HFFc6 (cell line): ENCODE data around the gene DNAH17. TPM values are rescaled to one million over a fixed set of nuclear protein-coding genes. Genes with fewer than 3 reads are reported as not detected.

Experiments
- DNase-seq: peaks from one replicate; pipeline ENCODE4 v3.0.0-alpha.2; 2018
- H3K27ac Mint-ChIP-seq: 2 replicates; pipeline ENCODE4 v1.8.0; 2020; ENCODE audit warnings: mild to moderate bottlenecking, mixed read lengths
- H3K27me3 Mint-ChIP-seq: 2 replicates; pipeline ENCODE4 v1.8.0; 2021; ENCODE audit warnings: mild to moderate bottlenecking, moderate library complexity, mixed read lengths; ENCODE audit not compliant: insufficient read depth
- H3K36me3 Mint-ChIP-seq: 2 replicates; pipeline ENCODE4 v1.8.0; 2021; ENCODE audit warnings: low read depth, mixed read lengths
- H3K4me1 Mint-ChIP-seq: 2 replicates; pipeline ENCODE4 v1.8.0; 2020; ENCODE audit warnings: low read depth, mixed read lengths
- H3K4me3 Mint-ChIP-seq: 2 replicates; pipeline ENCODE4 v1.8.0; 2020; ENCODE audit warnings: mild to moderate bottlenecking, moderate library complexity, mixed read lengths
- H3K9me3 Mint-ChIP-seq: 2 replicates; pipeline ENCODE4 v1.8.0; 2020; ENCODE audit warnings: mild to moderate bottlenecking, mixed read lengths
- total RNA-seq, 6 experiments: library from RNA; stranded (reverse); fragmentation: NEBNext Ultra II Directional; extraction: Animal tissue kit (Norgen Biotek cat#: 25700); gene quantifications; 2 replicates in 1 of 6; 3 replicates in 5 of 6; pipeline ENCODE4 v1.2.3, GENCODE V29; 2021
- TF ChIP-seq, protein P1 (sequence below): fragments of 200-600 bp; sonication (generic); IDR thresholded peaks from 2 replicates; pipeline ENCODE4 v1.5.0; 2021; ENCODE audit warnings: antibody characterized with exemption, mild to moderate bottlenecking

DNAH17 gene
- total RNA-seq, 6 experiments from 2014 or later = not detected

DNA sequence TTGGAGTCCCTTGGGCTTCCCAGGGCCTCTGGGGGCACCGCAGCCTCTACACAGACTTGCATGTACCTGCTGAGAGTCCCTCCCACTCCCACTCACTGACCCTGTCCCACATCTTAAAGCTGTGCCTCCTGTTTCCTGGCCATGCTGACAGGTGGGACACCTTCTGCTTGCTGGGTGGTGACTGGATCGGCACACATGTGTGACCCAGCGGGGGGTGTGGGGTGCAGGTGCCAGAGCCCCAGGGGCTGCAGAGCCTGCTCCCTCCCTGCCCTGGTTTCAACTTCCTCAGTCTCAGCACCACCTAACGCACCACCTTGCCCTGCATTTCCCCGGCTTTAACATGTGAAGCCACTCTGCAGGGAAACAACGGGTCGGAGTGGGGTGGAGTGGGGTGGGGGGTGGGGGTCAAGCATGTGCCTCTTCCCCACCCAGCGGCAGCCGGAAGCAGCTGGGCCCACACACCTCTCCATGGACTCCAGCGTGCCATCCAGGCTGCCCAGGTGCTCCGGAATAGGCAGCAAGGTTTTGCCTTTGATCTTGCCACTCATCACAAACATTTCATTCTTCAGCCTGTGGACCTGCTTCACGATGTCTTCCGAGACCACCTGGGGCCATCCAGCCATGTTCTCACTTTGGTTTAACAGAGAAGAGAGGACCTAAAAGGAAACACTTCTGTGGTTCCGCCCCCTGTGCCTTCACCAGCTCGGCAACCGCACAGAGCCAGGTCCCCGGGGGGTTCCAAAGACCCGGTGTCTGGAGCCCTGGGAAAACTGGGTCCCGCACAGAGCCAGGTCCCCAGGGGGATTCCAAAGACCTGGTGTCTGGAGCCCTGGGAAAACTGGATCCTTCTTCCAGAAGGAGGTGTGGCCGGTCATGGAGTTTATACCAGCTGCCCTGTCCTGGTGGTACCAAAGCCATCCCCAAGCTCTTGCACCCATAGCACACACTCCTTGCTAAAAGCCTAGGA is 4.7 kb downstream of the DNAH17 start:
- Mint-ChIP-seq H3K4me3 (no peak overlapping the region), H3K4me1 (peaks cover 7% of the 10 kb centered on the region; the same call in 1 of the 2 replicates), H3K27ac (no peak overlapping the region), H3K27me3 (peaks cover 56% of the 10 kb centered on the region), H3K36me3 (no peaks in the 10 kb centered on the region), H3K9me3 (no peaks in the 10 kb centered on the region)
- TF ChIP-seq, protein P1, sequence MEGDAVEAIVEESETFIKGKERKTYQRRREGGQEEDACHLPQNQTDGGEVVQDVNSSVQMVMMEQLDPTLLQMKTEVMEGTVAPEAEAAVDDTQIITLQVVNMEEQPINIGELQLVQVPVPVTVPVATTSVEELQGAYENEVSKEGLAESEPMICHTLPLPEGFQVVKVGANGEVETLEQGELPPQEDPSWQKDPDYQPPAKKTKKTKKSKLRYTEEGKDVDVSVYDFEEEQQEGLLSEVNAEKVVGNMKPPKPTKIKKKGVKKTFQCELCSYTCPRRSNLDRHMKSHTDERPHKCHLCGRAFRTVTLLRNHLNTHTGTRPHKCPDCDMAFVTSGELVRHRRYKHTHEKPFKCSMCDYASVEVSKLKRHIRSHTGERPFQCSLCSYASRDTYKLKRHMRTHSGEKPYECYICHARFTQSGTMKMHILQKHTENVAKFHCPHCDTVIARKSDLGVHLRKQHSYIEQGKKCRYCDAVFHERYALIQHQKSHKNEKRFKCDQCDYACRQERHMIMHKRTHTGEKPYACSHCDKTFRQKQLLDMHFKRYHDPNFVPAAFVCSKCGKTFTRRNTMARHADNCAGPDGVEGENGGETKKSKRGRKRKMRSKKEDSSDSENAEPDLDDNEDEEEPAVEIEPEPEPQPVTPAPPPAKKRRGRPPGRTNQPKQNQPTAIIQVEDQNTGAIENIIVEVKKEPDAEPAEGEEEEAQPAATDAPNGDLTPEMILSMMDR = no peak
- DNase-seq = no peak

DNA sequence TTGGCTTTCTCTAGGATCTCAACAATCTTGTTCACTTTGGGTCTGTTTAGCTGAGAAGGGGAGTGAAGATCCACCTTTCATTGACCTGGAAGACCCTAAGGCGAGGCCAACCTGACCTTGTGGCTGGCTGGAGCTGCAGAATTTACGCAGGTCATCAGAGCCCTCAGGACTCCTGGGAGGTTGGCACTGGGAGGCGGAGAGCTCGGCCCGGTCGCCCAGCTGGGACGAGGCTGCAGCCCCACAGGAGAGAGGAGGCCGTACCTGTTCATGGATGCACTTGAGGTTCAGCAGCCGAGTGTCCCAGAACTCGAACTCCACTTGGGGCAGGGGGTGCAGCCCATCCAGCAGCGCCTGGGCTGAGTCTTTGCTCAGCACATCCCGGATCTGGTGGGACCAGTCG is 5.9 kb downstream of the DNAH17 start:
- Mint-ChIP-seq H3K36me3 (no peaks in the 10 kb centered on the region), H3K9me3 (no peaks in the 10 kb centered on the region), H3K27me3 (peaks cover 62% of the 10 kb centered on the region), H3K4me3 (no peak overlapping the region), H3K27ac (no peak overlapping the region), H3K4me1 (peaks cover 7% of the 10 kb centered on the region; the same call in 1 of the 2 replicates)
- no peak for DNase-seq
- TF ChIP-seq, protein P1 = no peak

GRCh38 chr17:78568494-78569115 is 8.6 kb downstream of the DNAH17 start:
- H3K27me3 Mint-ChIP-seq = peaks cover 70% of the 10 kb centered on the region
- H3K4me1 Mint-ChIP-seq = peaks cover 7% of the 10 kb centered on the region; the same call in 1 of the 2 replicates
- TF ChIP-seq, protein P1 = no peak
- H3K36me3 Mint-ChIP-seq = no peaks in the 10 kb centered on the region
- DNase-seq = no peak
- no peaks in the 10 kb centered on the region for H3K9me3 Mint-ChIP-seq
- no peak overlapping the region for H3K4me3 Mint-ChIP-seq
- H3K27ac Mint-ChIP-seq = no peak overlapping the region

DNA sequence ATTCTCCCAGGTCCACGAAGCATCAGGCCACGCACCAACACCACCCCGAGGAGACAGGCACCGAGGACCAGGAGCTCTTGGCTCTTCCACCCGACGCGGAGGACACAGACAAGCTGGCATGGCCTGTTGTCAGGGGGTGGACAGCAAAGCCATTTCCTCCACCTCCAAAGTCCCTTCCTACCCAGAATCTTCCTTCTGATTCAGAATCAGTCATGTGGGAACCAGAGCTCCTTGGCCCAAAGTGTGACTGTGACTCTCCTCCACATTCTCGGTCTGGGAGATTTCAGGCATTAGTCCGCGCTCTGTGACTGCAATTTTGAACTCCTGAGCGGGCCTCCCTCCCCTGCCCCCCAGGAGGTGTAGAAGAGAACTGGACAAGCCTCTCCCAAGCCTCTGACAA is 9.2 kb downstream of the DNAH17 start:
- Mint-ChIP-seq H3K27me3 (peaks cover 71% of the 10 kb centered on the region), H3K27ac (no peak overlapping the region), H3K4me3 (no peak overlapping the region), H3K9me3 (no peaks in the 10 kb centered on the region), H3K4me1 (peaks cover 7% of the 10 kb centered on the region; the same call in 1 of the 2 replicates), H3K36me3 (no peaks in the 10 kb centered on the region)
- TF ChIP-seq, protein P1 = no peak
- DNase-seq = no peak

GRCh38 chr17:78566947-78567346 is 10.2 kb downstream of the DNAH17 start:
- TF ChIP-seq, protein P1 = no peak
- Mint-ChIP-seq H3K4me3 (no peak overlapping the region), H3K4me1 (peaks cover 7% of the 10 kb centered on the region; the same call in 1 of the 2 replicates), H3K27ac (no peak overlapping the region), H3K36me3 (no peaks in the 10 kb centered on the region), H3K27me3 (peaks cover 72% of the 10 kb centered on the region), H3K9me3 (no peaks in the 10 kb centered on the region)
- DNase-seq = no peak
